ENCODE results near the gene SELENOO.

SELENOO gene

DNA sequence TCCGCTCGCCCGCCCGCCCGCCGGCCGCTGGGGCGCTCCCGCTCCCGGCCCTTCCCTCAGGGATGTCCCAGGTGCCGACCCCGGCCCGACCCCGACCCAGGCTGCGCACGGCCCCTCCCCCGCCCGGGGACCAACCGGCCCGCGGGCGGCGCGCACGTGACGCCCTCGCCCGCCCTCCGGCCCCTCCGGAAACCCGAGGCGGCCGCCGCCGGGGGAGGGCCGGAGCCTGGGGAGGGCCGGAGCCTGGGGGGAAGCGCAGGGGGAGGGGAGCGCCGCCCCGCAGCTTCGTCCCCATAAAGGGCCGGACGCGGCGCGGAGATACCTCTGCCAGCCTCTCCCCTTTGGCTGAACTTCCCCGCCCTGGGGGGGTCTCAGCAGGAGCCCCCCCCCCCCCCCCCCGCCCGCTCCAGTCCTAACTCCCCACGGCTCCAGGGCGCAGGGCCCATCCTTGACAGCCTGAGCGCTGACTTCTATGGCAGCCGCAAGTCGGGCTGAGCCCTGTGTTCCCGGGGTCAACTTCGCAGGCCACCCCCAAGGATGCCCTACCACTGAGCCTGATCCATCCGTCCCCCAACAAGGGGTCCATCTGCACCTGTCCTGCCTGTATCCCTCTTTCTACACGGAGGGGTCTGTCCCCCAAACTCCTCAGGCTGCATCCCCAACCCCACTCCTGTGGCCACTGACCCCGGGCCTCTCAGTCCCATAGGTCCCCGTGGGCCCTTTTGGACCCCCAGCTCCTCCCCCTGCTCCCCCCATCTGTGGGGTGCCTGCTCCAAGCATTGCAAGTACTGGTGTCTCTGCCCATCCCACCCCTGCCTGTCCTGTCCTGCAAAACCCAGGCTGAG, 61.0 kb downstream of the SELENOO start, which contains the start of gene MAPK12:
Gene MAPK12 (minus strand): TSS at position 69 of the 845 bp plus-strand sequence. CDS start 174 bp downstream, outside the sequence.
- Histone ChIP-seq H3K36me3 (ENCODE audit: insufficient read depth, low read length) (peaks cover 24% of the 10 kb centered on the region), H3K4me3 (ENCODE audit: low read length) (peak within 1 kb of the TSS; percentile 58), H3K9me3 (ENCODE audit: low read length) (peaks cover 1% of the 10 kb centered on the region), H3K4me1 (ENCODE audit: insufficient read depth, low read length) (peaks cover 20% of the 10 kb centered on the region), H3K27me3 (ENCODE audit: insufficient read depth, low read length) (no peaks in the 10 kb centered on the region), H2AFZ (ENCODE audit: low read depth, low read length) (peak within 1 kb of the TSS; percentile 5)

DNA sequence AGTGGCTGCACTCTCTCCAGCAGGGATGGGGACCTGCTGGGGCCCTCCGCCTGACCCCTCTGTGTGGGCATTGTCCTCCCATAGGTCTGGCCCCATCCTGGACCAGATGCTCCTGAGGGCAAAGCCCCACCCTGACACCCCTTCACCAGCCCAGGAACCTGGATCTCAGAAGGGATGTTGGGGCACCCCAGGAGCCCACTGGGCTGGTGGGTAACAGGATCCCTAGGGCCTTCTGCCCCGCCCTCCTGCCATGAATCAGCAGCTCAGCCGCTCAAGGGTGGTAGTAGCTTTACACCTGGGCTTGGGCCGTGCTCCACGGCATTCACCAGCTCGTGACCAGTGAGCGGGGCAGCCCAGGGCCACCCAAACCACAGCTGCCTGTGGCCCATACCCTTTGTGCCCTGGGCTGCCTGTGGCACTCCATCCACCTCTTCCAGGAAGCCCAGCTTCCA, 61.7 kb downstream of the SELENOO start:
- peak overlapping the region; percentile 58 for H3K4me3 ChIP-seq (ENCODE audit: low read length)

DNA sequence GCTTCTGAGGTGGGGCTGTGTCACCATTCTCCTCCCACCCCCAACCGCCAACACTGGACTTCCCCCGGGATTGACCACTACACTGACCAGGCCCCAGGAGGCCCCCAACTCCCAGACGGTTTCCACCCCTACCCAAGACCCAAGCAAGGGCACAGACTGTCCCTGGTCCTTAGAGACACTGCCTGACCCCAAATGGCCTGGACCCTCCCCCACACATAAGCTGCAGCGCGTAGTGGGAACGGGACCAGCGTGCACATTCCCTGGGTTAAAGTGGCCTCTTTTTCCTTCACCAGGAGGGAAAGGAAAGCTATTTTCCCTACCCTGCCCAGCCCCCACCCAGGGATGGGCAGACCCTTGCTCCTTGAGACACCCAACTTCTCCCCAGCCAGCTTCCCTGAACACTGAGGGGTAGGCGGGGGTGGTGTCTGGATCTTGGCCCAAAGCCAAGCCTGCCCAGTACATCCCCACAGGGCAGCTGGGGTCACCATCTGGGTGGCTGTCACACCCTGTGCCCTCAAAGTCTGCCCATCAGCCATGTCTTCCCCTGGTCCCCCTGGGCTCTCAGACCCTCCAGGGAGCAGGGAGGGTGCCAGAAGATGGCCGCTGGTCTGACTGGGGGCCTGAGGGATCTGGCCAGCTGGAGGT, 62.3 kb downstream of the SELENOO start:
- Histone ChIP-seq H3K4me1 (ENCODE audit: insufficient read depth, low read length) (peaks cover 20% of the 10 kb centered on the region), H3K36me3 (ENCODE audit: insufficient read depth, low read length) (peaks cover 15% of the 10 kb centered on the region), H3K4me3 (ENCODE audit: low read length) (no peak overlapping the region), H3K9me3 (ENCODE audit: low read length) (peaks cover 3% of the 10 kb centered on the region), H2AFZ (ENCODE audit: low read depth, low read length) (no peak overlapping the region), H3K27me3 (ENCODE audit: insufficient read depth, low read length) (no peaks in the 10 kb centered on the region)

More for the DNA sequence above, 61.7 kb downstream of the SELENOO start:
- Histone ChIP-seq H2AFZ (ENCODE audit: low read depth, low read length) (no peak overlapping the region), H3K36me3 (ENCODE audit: insufficient read depth, low read length) (peaks cover 19% of the 10 kb centered on the region), H3K4me1 (ENCODE audit: insufficient read depth, low read length) (peaks cover 20% of the 10 kb centered on the region), H3K9me3 (ENCODE audit: low read length) (peaks cover 3% of the 10 kb centered on the region), H3K27me3 (ENCODE audit: insufficient read depth, low read length) (no peaks in the 10 kb centered on the region)

DNA sequence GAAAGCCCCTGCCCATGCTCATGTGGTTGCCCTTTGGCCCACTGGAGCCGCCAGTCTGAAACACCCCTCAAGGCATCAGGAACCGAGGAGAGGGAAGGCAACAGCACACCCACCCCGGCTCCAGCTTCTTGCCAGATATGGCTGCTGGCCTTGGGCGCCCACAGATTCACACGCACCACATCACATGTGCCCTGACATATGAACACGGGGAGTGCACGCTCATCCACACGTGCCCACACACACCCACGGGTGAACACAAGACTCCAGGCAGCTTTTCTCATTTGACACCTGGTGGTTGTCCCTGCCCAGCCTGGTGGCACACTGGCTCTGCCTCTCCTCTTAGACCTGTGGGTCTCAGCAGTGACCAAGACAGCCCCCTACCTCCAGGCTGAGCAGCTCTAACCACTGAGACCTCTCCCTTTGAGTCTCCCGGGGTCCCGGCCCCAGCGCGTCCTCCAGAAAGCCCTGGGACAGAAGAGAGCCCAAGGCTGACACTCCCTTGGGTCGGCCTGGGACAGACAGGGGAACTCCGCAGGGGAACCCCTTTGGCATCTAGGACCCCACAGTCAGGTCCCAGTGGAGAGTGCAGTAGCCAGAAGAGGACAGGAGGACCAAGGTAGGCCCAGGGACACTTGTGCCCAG, 63.4 kb downstream of the SELENOO start:
- Histone ChIP-seq H2AFZ (ENCODE audit: low read depth, low read length) (no peak overlapping the region), H3K9me3 (ENCODE audit: low read length) (peaks cover 6% of the 10 kb centered on the region), H3K27me3 (ENCODE audit: insufficient read depth, low read length) (no peaks in the 10 kb centered on the region), H3K4me1 (ENCODE audit: insufficient read depth, low read length) (peaks cover 21% of the 10 kb centered on the region), H3K36me3 (ENCODE audit: insufficient read depth, low read length) (peaks cover 15% of the 10 kb centered on the region), H3K4me3 (ENCODE audit: low read length) (no peak overlapping the region)

DNA sequence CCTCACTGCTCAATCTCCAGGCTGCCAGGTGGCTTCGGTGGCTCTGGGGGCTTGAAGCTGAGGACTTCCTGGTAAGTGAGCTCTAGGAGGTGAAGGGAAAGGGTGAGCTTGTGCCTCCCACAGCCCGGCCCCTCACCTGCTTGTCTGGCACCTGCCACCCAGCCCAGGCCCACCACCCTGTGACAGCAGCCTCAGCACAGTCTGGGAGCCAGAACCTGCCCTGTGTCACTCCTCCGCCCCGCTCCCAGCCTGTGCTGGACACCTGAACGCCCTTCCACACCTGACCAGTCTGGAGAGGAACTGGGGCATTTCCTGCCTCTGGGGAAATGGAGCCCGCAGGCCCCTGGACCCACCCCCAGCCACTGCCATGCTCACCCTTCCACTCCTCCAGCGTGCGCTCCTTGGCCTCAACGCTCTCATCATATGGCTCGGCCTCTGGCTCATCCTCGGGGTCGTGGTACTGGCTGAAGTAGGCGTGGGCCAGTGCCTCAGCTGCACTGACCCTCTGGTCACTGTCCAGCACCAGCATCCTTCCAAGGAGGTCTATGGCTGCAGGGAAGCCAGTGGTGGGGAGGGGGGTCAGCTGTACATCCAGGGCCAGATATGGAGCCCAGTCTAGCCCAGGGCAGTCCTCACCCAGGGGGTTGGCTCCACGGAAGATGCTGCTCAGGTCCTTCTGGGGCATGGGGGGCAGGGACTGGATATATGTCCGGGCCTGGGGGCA, 64.3 kb downstream of the SELENOO start:
- H3K9me3 ChIP-seq (ENCODE audit: low read length) = peaks cover 6% of the 10 kb centered on the region
- H2AFZ ChIP-seq (ENCODE audit: low read depth, low read length) = no peak overlapping the region
- H3K4me3 ChIP-seq (ENCODE audit: low read length) = no peak overlapping the region
- H3K27me3 ChIP-seq (ENCODE audit: insufficient read depth, low read length) = no peaks in the 10 kb centered on the region
- peaks cover 15% of the 10 kb centered on the region for H3K36me3 ChIP-seq (ENCODE audit: insufficient read depth, low read length)
- peaks cover 26% of the 10 kb centered on the region for H3K4me1 ChIP-seq (ENCODE audit: insufficient read depth, low read length)

DNA sequence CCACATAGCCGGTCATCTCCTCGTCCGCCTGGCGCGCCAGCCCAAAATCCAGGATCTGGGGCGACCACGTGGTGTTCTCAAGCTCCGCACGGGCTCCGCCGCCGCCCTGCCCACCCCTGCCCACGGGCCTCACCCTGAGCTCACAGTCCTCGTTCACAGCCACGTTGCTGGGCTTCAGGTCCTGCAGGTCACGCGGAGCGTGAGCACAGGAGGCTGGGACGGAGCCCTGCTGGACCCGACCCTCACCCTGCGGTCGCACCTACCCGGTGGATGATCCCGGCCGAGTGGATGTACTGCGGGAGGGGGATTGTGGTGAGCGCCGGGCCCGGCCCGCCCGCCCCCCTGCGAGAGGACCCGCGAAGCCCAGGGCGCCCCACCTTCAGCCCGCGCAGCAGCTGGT, 66.2 kb downstream of the SELENOO start:
- Histone ChIP-seq H3K4me3 (ENCODE audit: low read length) (no peak overlapping the region), H3K4me1 (ENCODE audit: insufficient read depth, low read length) (peaks cover 30% of the 10 kb centered on the region), H3K27me3 (ENCODE audit: insufficient read depth, low read length) (no peaks in the 10 kb centered on the region), H3K9me3 (ENCODE audit: low read length) (peaks cover 6% of the 10 kb centered on the region), H3K36me3 (ENCODE audit: insufficient read depth, low read length) (peaks cover 15% of the 10 kb centered on the region), H2AFZ (ENCODE audit: low read depth, low read length) (no peak overlapping the region)

All from neuron (in vitro differentiated cells).